ENCODE measurements around the gene SERPING1.

Gene SERPING1

DNA sequence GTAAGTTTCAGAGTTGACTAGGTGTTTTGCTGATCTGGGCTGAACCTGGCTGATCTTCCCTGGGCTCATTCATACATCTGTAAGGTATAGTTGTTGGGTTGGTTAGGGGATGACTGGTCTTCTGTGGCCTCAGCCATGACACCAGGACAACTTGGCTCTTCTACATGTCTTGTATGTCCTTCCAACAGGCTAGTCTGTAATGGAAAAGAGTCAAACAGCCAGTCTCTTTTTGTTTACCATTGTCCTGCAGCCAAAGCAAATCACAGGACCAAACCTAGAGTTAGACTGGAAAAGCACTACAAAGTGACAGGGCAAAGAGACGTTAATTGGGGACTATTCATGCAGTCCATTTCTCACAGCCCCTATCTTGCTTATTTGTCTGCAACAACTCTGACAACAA lies 17.8 kb downstream of the SERPING1 start:
- TF ChIP-seq POLR2AphosphoS5 (IDR thresholded peaks at IDR 0.05; ENCODE audit: low read depth, low read length) = no peak
- TF ChIP-seq PAX5 (IDR thresholded peaks at IDR 0.05; ENCODE audit: insufficient read depth, low read length, severe bottlenecking) = no peak
- TF ChIP-seq POU2F2 (IDR thresholded peaks at IDR 0.05; ENCODE audit: low read depth, low read length) = no peak
- TF ChIP-seq TAF1 (IDR thresholded peaks at IDR 0.05; ENCODE audit: low read depth, low read length) = no peak
- no peak for TF ChIP-seq POLR2A (IDR thresholded peaks at IDR 0.05; ENCODE audit: low read depth, low read length)
- FAIRE-seq = no peak
- DNase-seq (ENCODE audit: insufficient read length, low spot score) = no peak

DNA sequence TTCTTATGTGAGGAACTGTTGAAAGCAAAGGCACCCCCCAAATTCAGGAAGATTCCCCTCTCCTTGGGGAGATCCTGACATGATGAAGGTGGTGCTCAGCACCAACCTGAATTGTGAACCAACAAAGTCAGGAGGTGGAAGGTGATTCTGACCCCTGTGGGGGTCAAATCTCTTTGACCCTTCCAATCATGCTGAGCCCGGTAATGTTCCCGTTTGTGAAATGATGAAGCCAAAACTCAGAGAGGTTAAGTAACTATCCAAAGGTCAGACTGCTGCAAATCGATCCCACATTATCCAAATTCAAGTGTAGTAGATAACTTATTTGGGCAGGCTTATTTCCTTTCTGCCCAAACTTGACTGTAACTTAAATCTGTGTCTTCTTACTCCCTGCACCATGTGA lies 19.1 kb downstream of the SERPING1 start:
- FAIRE-seq (no peak), DNase-seq (ENCODE audit: insufficient read length, low spot score) (no peak)
- no peak for TF ChIP-seq POLR2A (IDR thresholded peaks at IDR 0.05; ENCODE audit: low read depth, low read length)
- TF ChIP-seq POU2F2 (IDR thresholded peaks at IDR 0.05; ENCODE audit: low read depth, low read length) = no peak
- no peak for TF ChIP-seq SPI1 (IDR thresholded peaks at IDR 0.05; ENCODE audit: low read depth, low read length)

DNA sequence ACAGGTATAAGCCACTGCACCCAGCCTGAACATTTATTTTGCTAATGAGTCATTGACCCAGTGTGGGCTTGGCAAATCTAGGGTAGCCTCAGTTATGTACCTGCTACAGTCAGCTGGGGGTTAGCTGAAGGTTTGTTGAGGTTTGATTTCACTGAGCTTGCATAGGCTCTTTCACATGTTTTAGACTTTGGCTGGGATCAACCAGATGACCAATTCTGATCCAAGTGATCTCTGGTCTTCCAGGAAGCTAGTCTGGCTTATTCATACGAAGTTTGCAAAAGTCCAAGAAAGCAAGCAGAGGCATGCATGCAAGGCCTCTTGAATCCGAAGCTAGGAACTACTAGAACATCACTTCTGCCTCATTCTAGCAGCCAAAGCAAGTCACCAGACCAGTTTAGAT lies 21.0 kb downstream of the SERPING1 start:
- no peak for TF ChIP-seq PAX5 (IDR thresholded peaks at IDR 0.05; ENCODE audit: insufficient read depth, low read length, severe bottlenecking)
- no peak for TF ChIP-seq POLR2A (IDR thresholded peaks at IDR 0.05; ENCODE audit: low read depth, low read length)
- TF ChIP-seq TAF1 (IDR thresholded peaks at IDR 0.05; ENCODE audit: low read depth, low read length) = no peak
- no peak for TF ChIP-seq SPI1 (IDR thresholded peaks at IDR 0.05; ENCODE audit: low read depth, low read length)
- TF ChIP-seq POU2F2 (IDR thresholded peaks at IDR 0.05; ENCODE audit: low read depth, low read length) = no peak
- no peak for TF ChIP-seq POLR2AphosphoS5 (IDR thresholded peaks at IDR 0.05; ENCODE audit: low read depth, low read length)
- DNase-seq (ENCODE audit: insufficient read length, low spot score) (no peak), FAIRE-seq (no peak)

DNA sequence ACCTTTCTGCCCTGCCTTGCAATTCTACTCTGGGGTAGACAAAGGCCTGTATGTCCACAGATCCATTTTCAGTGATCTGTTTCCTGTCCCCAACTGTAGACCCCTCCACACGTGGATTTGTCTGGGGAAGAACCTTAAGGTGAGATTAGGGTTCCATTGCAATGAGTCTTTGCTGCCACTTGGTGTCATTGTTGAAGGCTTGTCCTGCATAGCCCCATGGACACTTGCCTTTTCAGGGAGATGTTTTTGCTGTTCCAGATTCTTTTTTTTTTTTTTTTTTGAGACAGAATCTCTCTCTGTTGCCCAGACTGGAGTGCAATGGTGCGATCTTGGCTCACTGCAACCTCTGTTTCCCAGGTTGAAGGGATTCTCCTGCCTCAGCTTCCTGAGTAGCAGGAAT lies 21.8 kb downstream of the SERPING1 start:
- no peak for FAIRE-seq
- TF ChIP-seq POLR2A (IDR thresholded peaks at IDR 0.05; ENCODE audit: low read depth, low read length) (no peak), SPI1 (IDR thresholded peaks at IDR 0.05; ENCODE audit: low read depth, low read length) (no peak), POLR2AphosphoS5 (IDR thresholded peaks at IDR 0.05; ENCODE audit: low read depth, low read length) (no peak), PAX5 (IDR thresholded peaks at IDR 0.05; ENCODE audit: insufficient read depth, low read length, severe bottlenecking) (no peak), TAF1 (IDR thresholded peaks at IDR 0.05; ENCODE audit: low read depth, low read length) (no peak), POU2F2 (IDR thresholded peaks at IDR 0.05; ENCODE audit: low read depth, low read length) (no peak)
- DNase-seq (ENCODE audit: insufficient read length, low spot score) = no peak

DNA sequence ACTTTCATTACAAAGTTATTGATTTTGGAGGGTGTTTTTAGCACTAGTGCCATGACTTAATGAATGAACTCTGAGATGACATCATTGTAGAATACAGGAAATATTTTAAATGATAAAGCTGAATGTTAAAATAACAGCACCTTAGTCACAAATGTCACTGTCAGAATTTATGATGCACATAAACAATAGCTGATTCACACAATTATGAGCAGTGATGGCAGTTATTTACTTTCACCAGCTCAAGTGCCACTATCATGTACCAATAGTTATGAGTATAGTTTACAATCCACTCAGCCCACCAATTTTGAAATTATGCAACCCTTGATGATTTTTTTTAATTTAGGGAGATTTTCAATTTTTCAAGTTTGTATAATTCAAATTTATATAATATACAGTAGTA lies 23.0 kb downstream of the SERPING1 start:
- FAIRE-seq (no peak), DNase-seq (ENCODE audit: insufficient read length, low spot score) (no peak)
- no peak for TF ChIP-seq POU2F2 (IDR thresholded peaks at IDR 0.05; ENCODE audit: low read depth, low read length)
- no peak for TF ChIP-seq POLR2A (IDR thresholded peaks at IDR 0.05; ENCODE audit: low read depth, low read length)
- no peak for TF ChIP-seq PAX5 (IDR thresholded peaks at IDR 0.05; ENCODE audit: insufficient read depth, low read length, severe bottlenecking)
- TF ChIP-seq TAF1 (IDR thresholded peaks at IDR 0.05; ENCODE audit: low read depth, low read length) = no peak
- no peak for TF ChIP-seq SPI1 (IDR thresholded peaks at IDR 0.05; ENCODE audit: low read depth, low read length)
- no peak for TF ChIP-seq POLR2AphosphoS5 (IDR thresholded peaks at IDR 0.05; ENCODE audit: low read depth, low read length)

DNA sequence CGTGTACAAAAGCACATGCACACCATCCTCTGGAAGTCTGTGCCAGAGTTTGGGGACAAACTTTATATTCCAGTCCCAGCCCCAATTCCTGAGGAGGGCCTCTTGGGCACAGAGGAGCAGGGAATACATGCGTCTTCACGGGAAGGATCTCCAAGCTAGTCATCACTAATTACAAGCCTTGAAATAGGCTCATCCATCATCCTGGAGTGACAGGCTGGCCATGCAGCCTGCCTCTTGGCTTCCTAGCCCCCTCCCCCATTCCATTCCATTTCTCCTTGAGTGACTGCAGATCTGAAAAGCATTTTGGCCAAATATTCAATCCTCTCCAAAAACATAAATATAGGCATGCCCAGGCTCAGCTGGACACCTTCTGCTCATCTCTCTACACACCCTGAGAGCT lies 24.8 kb downstream of the SERPING1 start:
- no peak for FAIRE-seq
- no peak for TF ChIP-seq POLR2AphosphoS5 (IDR thresholded peaks at IDR 0.05; ENCODE audit: low read depth, low read length)
- no peak for TF ChIP-seq SPI1 (IDR thresholded peaks at IDR 0.05; ENCODE audit: low read depth, low read length)
- TF ChIP-seq PAX5 (IDR thresholded peaks at IDR 0.05; ENCODE audit: insufficient read depth, low read length, severe bottlenecking) = no peak
- no peak for TF ChIP-seq POU2F2 (IDR thresholded peaks at IDR 0.05; ENCODE audit: low read depth, low read length)
- TF ChIP-seq TAF1 (IDR thresholded peaks at IDR 0.05; ENCODE audit: low read depth, low read length) = no peak
- no peak for TF ChIP-seq POLR2A (IDR thresholded peaks at IDR 0.05; ENCODE audit: low read depth, low read length)
- no peak for DNase-seq (ENCODE audit: insufficient read length, low spot score)

DNA sequence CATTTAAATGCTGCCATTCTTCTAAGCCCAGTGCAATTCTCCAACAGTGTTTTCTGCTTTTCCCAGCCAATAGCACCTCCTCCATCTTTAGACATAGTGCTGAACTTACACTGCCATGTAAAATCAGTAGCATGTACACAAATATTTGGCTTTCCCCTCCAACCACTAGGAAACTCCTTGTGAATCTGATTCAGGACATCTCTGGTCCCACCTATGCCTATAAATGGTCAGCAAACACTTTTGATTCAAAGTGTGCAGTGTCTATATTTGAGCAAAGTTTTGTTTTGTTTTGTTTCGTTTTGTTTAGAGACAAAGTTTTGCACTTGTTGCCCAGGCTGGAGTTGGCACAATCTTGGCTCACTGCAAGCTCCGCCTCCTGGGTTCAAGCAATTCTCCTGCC lies 27.4 kb downstream of the SERPING1 start:
- FAIRE-seq = no peak
- DNase-seq (ENCODE audit: insufficient read length, low spot score) = no peak

DNA sequence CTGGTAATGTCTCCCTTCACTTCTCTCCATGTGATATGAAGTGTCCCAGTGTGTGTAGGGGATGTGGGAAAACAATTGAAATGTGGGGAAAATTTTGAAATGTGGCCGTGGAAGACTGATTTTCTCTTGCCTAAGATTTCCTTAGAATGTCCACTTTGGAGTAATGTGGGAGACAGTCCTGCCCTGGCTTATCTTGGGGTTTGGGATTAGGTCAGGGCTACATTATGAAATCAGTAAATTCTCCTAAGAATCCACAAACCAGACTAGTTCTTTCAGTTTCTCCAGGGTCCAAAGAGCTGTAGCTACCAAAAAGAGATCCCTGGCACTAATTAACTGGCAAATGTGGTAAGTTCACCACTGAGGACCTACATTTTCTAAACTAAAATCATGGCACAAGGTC lies 29.4 kb downstream of the SERPING1 start:
- no peak for FAIRE-seq
- TF ChIP-seq POU2F2 (IDR thresholded peaks at IDR 0.05; ENCODE audit: low read depth, low read length) (no peak), POLR2A (IDR thresholded peaks at IDR 0.05; ENCODE audit: low read depth, low read length) (no peak), TAF1 (IDR thresholded peaks at IDR 0.05; ENCODE audit: low read depth, low read length) (no peak), POLR2AphosphoS5 (IDR thresholded peaks at IDR 0.05; ENCODE audit: low read depth, low read length) (no peak), SPI1 (IDR thresholded peaks at IDR 0.05; ENCODE audit: low read depth, low read length) (no peak), PAX5 (IDR thresholded peaks at IDR 0.05; ENCODE audit: insufficient read depth, low read length, severe bottlenecking) (no peak)
- no peak for DNase-seq (ENCODE audit: insufficient read length, low spot score)

More for the DNA sequence above, 27.4 kb downstream of the SERPING1 start:
- TF ChIP-seq PAX5 (IDR thresholded peaks at IDR 0.05; ENCODE audit: insufficient read depth, low read length, severe bottlenecking) (no peak), POLR2A (IDR thresholded peaks at IDR 0.05; ENCODE audit: low read depth, low read length) (no peak), POLR2AphosphoS5 (IDR thresholded peaks at IDR 0.05; ENCODE audit: low read depth, low read length) (no peak), POU2F2 (IDR thresholded peaks at IDR 0.05; ENCODE audit: low read depth, low read length) (no peak), SPI1 (IDR thresholded peaks at IDR 0.05; ENCODE audit: low read depth, low read length) (no peak), TAF1 (IDR thresholded peaks at IDR 0.05; ENCODE audit: low read depth, low read length) (no peak)

DNA sequence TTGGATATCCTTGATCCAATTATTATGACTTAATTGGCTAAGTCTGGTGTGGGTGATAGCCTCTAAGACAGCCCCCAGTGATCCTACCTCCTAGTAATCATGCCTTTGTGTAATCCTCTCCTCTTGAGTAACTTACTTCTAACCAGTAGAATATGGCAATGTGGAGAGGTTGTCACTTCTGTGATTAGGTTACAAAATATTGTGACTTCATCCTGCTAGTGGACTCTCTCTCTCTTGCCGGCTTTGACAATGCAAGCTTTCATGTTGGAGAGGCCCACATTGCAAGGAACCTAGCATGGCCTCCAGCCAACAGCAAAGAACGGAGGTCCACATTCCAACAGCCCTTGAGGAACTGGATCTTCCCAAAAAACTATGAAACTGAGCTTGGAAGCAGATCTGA lies 32.7 kb downstream of the SERPING1 start:
- TF ChIP-seq POU2F2 (IDR thresholded peaks at IDR 0.05; ENCODE audit: low read depth, low read length) = no peak
- TF ChIP-seq POLR2AphosphoS5 (IDR thresholded peaks at IDR 0.05; ENCODE audit: low read depth, low read length) = no peak
- no peak for TF ChIP-seq POLR2A (IDR thresholded peaks at IDR 0.05; ENCODE audit: low read depth, low read length)
- no peak for TF ChIP-seq TAF1 (IDR thresholded peaks at IDR 0.05; ENCODE audit: low read depth, low read length)
- no peak for TF ChIP-seq SPI1 (IDR thresholded peaks at IDR 0.05; ENCODE audit: low read depth, low read length)
- no peak for TF ChIP-seq PAX5 (IDR thresholded peaks at IDR 0.05; ENCODE audit: insufficient read depth, low read length, severe bottlenecking)
- FAIRE-seq = no peak

DNA sequence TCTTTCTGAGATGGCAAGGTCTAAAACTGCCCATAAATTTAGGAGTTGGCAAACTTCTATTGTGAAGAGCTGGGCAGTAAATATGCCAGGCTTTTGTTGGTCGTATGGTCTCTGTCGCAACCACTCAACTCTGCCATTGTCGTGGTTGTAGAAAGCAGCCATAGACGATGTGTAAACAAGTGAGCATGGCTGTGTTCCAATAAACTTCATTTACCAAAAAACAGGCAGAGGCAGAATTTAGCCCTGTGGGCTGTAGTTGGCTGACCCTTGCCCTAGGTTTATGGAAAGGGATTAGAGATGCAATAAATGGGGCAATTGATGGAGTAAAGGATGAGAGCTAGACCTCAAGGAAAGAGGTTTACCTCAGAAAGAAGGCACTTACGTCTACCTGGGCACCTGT lies 34.6 kb downstream of the SERPING1 start:
- TF ChIP-seq POU2F2 (IDR thresholded peaks at IDR 0.05; ENCODE audit: low read depth, low read length) (no peak), POLR2A (IDR thresholded peaks at IDR 0.05; ENCODE audit: low read depth, low read length) (no peak), POLR2AphosphoS5 (IDR thresholded peaks at IDR 0.05; ENCODE audit: low read depth, low read length) (no peak)
- no peak for FAIRE-seq
- DNase-seq (ENCODE audit: insufficient read length, low spot score) = no peak

More for the DNA sequence above, 32.7 kb downstream of the SERPING1 start:
- DNase-seq (ENCODE audit: insufficient read length, low spot score) = no peak
